Effector CD4-positive, alpha-beta T cell (primary cell): ENCODE measurements around the gene CAPS.
"Not testable (repeated sequence)": the region's sequence is repeated elsewhere in the genome, so short reads cannot be mapped to it uniquely, and the experiment has no call there.

Experiments used
- DNase-seq: peaks from one replicate; pipeline ENCODE4 v3.0.0-alpha.2; 2020
- total RNA-seq: gene quantifications from one replicate; lab custom pipeline; 2026; lab: John Stamatoyannopoulos, UW

The CAPS gene
- total RNA-seq, result 31.7 reads per million, percentile 58 among the genes with 10 or more reads in this experiment

- DNase-seq, result no peak
These were observed at the start of gene CAPS for GRCh38 chr19:5913739-5914357. CAPS (plus strand) TSS chr19:5914254; CDS start chr19:5914407, 153 bp downstream.

- no peak for DNase-seq
These were observed 49.1 kb upstream of the CAPS start for GRCh38 chr19:5864725-5865486.

- no peak for DNase-seq
These were observed 48.3 kb upstream of the CAPS start for GRCh38 chr19:5865772-5866171.

- no peak for DNase-seq
These were observed 46.6 kb upstream of the CAPS start for GRCh38 chr19:5867201-5868136.

GRCh38 chr19:5870986-5871394 is 43.1 kb upstream of the CAPS start:
- DNase-seq, result no peak

GRCh38 chr19:5873617-5874199 is 40.3 kb upstream of the CAPS start:
- DNase-seq, result no peak

- not testable (repeated sequence) for DNase-seq
These were observed 39.6 kb upstream of the CAPS start for GRCh38 chr19:5874496-5874895.

GRCh38 chr19:5877427-5877826 is 36.6 kb upstream of the CAPS start:
- DNase-seq, result no peak

GRCh38 chr19:5877882-5878281 is 36.2 kb upstream of the CAPS start:
- no peak for DNase-seq

GRCh38 chr19:5880196-5880595 is 33.9 kb upstream of the CAPS start:
- DNase-seq, result no peak

GRCh38 chr19:5880604-5881078 is 33.4 kb upstream of the CAPS start:
- no peak for DNase-seq

GRCh38 chr19:5881543-5882299 is 32.3 kb upstream of the CAPS start:
- no peak for DNase-seq

GRCh38 chr19:5882421-5882968 is 31.6 kb upstream of the CAPS start:
- DNase-seq, result no peak

- DNase-seq, result not testable (repeated sequence)
These were observed 30.7 kb upstream of the CAPS start for GRCh38 chr19:5883157-5883873.

- DNase-seq, result not testable (repeated sequence)
These were observed 29.8 kb upstream of the CAPS start for GRCh38 chr19:5884065-5884811.

- DNase-seq, result no peak
These were observed 24.6 kb upstream of the CAPS start for GRCh38 chr19:5889288-5889971.

GRCh38 chr19:5890099-5890498 is 24.0 kb upstream of the CAPS start:
- no peak for DNase-seq

- no peak for DNase-seq
These were observed 22.5 kb upstream of the CAPS start for GRCh38 chr19:5891572-5891937.
